Measurements from ENCODE around the gene DDIT3.

Gene DDIT3

DNA sequence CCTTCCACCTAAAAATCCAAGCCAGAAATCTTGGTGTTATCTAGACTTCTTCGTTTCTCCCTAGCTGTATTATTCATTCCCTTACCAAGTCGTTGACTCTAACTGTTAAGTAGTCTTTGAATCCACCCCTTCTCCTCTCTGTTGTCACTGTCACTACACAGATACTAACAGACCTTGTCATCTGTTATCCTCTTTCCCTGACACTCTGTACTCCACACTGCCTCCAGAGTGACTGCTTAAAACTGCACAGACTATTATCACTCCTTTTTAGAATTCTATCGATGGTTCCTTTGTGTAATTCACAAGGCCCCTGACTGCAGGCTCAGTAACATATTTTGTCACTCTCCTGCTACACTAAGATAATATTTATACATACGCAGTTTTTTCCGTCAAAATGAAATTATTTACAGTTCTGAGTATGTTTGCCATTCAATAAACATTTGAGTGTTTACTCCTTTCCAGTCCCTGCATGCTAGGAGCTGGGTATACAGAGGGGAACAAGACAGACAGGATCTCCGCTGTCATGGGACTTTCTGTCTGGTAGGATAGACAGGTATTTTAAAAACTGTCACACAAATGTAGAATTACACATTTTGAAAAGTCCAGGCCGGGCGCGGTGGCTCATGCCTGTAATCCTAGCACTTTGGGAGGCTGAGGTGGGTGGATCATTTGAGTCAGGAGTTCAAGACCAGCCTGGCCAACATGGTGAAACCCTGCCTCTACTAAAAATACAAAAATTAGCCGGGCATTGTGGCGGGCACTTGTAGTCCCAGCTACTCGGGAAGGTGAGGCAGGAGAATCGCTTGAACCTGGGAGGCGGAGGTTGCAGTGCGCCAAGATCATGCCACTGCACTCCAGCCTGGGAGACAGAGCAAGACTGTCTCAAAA, 28.7 kb downstream of the DDIT3 start:
- Histone ChIP-seq H3K36me3 (peaks cover 34 to 56% (median 55%) of the 10 kb centered on the region in 3 donors), H3K4me1 (peaks cover 0 to 17% (median 13%) of the 10 kb centered on the region in 4 donors), H3K27me3 (no peaks in the 10 kb centered on the region), H3K4me3 (no peak overlapping the region), H3K27ac (no peak overlapping the region), H3K9me3 (no peaks in the 10 kb centered on the region)
- no peak for DNase-seq
- intact Hi-C loops (cut with DNase I; ENCODE audit: low total_unique reads) = no loop called here
- TF ChIP-seq, protein P1, sequence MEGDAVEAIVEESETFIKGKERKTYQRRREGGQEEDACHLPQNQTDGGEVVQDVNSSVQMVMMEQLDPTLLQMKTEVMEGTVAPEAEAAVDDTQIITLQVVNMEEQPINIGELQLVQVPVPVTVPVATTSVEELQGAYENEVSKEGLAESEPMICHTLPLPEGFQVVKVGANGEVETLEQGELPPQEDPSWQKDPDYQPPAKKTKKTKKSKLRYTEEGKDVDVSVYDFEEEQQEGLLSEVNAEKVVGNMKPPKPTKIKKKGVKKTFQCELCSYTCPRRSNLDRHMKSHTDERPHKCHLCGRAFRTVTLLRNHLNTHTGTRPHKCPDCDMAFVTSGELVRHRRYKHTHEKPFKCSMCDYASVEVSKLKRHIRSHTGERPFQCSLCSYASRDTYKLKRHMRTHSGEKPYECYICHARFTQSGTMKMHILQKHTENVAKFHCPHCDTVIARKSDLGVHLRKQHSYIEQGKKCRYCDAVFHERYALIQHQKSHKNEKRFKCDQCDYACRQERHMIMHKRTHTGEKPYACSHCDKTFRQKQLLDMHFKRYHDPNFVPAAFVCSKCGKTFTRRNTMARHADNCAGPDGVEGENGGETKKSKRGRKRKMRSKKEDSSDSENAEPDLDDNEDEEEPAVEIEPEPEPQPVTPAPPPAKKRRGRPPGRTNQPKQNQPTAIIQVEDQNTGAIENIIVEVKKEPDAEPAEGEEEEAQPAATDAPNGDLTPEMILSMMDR (IDR thresholded peaks at IDR 0.05) = no peak

DNA sequence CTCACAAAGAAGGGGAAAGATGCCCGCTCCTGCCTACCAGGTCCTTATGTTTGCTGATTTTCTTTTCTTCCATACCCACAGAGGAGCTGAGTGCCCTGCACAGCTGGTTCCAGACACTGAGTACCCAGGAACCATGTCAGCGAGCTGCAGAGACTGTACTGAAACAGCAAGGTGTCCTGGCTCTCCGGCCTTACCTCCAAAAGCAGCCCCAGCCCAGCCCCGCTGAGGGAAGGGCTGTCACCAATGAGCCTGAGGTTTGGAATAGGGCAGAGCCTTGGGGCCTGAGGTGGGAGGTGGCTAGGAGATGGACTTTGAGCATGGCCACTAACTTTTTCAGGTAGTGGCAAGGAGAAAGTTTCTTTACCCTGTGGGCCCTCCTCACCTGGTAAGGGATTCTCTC, 30.2 kb downstream of the DDIT3 start:
- Histone ChIP-seq H3K4me3 (no peak overlapping the region), H3K9me3 (no peaks in the 10 kb centered on the region), H3K27me3 (no peaks in the 10 kb centered on the region), H3K27ac (no peak overlapping the region), H3K36me3 (peaks cover 34 to 42% (median 41%) of the 10 kb centered on the region in 3 donors), H3K4me1 (peaks cover 0 to 17% (median 13%) of the 10 kb centered on the region in 4 donors)
- TF ChIP-seq, protein P1 (IDR thresholded peaks at IDR 0.05) = no peak
- intact Hi-C loops (cut with DNase I; ENCODE audit: low total_unique reads) = no loop called here
- DNase-seq = no peak

- no peak for DNase-seq
- H3K27ac ChIP-seq = peak overlapping the region in 1 of 2 donors; percentile 82
- H3K4me3 ChIP-seq = peak overlapping the region in 1 of 2 donors; percentile 98
- H3K4me1 ChIP-seq = peaks cover 0 to 17% (median 13%) of the 10 kb centered on the region in 4 donors
- H3K27me3 ChIP-seq = no peaks in the 10 kb centered on the region
- intact Hi-C loops (cut with DNase I; ENCODE audit: low total_unique reads) = loop anchor here (10.0 kb wide), 1 partner anchor 136 kb away; no protein-coding TSS in a partner anchor
- TF ChIP-seq, protein P1 (IDR thresholded peaks at IDR 0.05) = no peak
- H3K9me3 ChIP-seq = no peaks in the 10 kb centered on the region
- H3K36me3 ChIP-seq = peaks cover 34 to 38% (median 37%) of the 10 kb centered on the region in 3 donors
Measured at GRCh38 chr12:57489157-57489641, 31.1 kb downstream of the DDIT3 start.

DNA sequence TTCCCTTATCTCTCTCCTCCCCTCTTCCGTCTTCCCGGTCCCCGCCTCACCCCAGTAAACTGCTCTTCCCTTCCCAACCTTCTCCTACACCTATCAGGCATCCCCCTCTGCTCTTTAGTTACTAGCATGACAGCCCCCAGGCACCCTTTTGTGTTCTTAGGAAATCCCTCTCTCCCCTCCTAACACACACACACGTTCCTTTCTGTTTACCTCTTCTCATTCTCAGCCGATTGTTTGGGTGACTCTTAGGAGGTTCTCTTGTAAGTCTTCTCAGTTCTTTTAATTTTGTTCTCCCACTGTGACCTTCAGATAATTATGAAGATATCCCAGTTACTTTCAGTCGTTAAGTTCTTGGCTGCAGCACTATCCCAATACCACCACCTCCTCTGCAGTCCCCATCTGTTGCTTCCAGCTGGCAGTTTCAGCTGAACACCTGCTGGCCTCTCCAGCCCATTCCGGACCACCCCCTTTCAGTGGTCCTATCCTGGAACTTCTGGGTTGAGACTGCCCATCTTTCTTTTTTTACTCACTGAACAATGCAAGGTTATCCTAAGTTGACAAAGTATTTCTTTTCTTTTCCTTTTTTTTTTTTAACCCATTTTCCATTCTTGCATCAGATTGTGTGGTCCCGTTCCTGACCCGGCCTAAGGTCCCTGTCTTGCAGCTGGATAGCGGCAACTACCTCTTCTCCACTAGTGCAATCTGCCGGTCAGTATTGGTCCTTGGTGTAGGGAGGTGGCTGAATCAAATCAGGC, 31.7 kb downstream of the DDIT3 start:
- peak overlapping the region; percentile 78 to 82 for H3K27ac ChIP-seq
- DNase-seq = no peak
- H3K27me3 ChIP-seq = no peaks in the 10 kb centered on the region
- TF ChIP-seq, protein P1 (IDR thresholded peaks at IDR 0.05) = no peak
- no peaks in the 10 kb centered on the region for H3K9me3 ChIP-seq
- H3K36me3 ChIP-seq = peaks cover 30 to 38% (median 34%) of the 10 kb centered on the region in 3 donors
- intact Hi-C loops (cut with DNase I; ENCODE audit: low total_unique reads) = loop anchor here (1.0 to 10.0 kb wide), 2 partner anchors 26 to 136 kb away; no protein-coding TSS in a partner anchor
- peaks cover 0 to 17% (median 13%) of the 10 kb centered on the region in 4 donors for H3K4me1 ChIP-seq
- peak overlapping the region; percentile 86 to 98 for H3K4me3 ChIP-seq

- Histone ChIP-seq H3K4me1 (peaks cover 0 to 17% (median 13%) of the 10 kb centered on the region in 4 donors), H3K36me3 (peaks cover 28 to 36% (median 32%) of the 10 kb centered on the region in 3 donors), H3K27ac (peak within 1 kb of the TSS; percentile 78 to 82), H3K4me3 (peak within 1 kb of the TSS; percentile 86 to 98), H3K27me3 (peaks cover 0 to 1% of the 10 kb centered on the region in 2 donors), H3K9me3 (no peaks in the 10 kb centered on the region)
- peak; percentile 97 for DNase-seq
- TF ChIP-seq, protein P1 (IDR thresholded peaks at IDR 0.05) = no peak
- intact Hi-C loops (cut with DNase I; ENCODE audit: low total_unique reads) = loop anchor here (1.0 to 10.0 kb wide), 2 partner anchors 25 to 137 kb away; no protein-coding TSS in a partner anchor
Measured at GRCh38 chr12:57487597-57488401, 32.5 kb downstream of the DDIT3 start, which contains the start of gene MARS1. Gene MARS1 (plus strand): TSS chr12:57488068. CDS start chr12:57488091, 23 bp downstream.

Measured in tibial artery (tissue), 4 donors.